GM21825 (cell line): ENCODE measurements around the gene DAB2IP.
"Not testable (repeated sequence)": the region's sequence is repeated elsewhere in the genome, so short reads cannot be mapped to it uniquely, and the experiment has no call there.

Source experiments
- ATAC-seq: cut with Tn5 transposase; IDR thresholded peaks from one replicate; pipeline ENCODE4 v1.9.1; 2021; ENCODE audit warnings: mild to moderate bottlenecking, moderate library complexity; ENCODE audit not compliant: unreplicated experiment

Gene DAB2IP

GRCh38 chr9:121642758-121643157 lies 8.7 kb upstream of the DAB2IP start:
- ATAC-seq = no peak

DNA sequence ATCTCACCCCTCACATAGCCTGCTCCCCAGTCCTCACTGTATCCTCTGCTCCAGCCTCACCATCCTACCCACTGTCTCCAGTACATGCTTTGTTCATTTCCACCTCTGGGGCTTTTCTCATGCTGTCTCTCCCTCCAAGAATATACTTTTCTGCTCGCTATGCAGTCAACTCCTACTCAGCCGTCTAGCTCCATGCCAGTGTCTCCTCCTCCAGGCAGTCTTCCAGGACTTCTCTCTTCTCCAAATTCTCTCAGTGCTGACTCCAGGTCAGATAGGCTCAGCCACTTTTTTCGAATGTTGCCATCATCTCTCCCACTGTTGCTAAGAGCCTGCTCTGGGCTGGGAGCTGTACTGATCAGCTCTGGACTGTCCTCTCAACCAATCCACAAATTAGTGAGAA lies 8.0 kb upstream of the DAB2IP start:
- ATAC-seq = no peak

DNA sequence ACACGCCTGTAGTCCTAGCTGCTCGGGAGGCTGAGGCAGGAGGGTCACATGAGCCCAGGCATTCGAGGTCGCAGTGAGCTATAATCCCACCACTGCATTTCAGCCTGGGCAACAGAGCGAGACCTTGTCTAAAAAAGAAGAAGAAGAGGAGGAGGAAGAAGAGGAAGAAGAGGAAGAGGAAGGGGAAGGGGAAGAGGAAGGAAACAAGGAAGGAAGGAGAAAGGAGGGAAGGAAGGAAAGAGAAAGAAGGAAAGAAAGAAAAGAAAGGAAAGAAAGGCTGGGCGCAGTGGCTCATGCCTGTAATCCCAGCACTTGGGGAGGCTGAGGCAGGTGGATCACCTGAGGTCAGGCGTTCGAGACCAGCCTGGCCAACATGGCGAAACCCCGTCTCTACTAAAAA lies 7.4 kb upstream of the DAB2IP start:
- ATAC-seq = not testable (repeated sequence)

GRCh38 chr9:121645003-121645402 lies 6.4 kb upstream of the DAB2IP start:
- no peak for ATAC-seq

DNA sequence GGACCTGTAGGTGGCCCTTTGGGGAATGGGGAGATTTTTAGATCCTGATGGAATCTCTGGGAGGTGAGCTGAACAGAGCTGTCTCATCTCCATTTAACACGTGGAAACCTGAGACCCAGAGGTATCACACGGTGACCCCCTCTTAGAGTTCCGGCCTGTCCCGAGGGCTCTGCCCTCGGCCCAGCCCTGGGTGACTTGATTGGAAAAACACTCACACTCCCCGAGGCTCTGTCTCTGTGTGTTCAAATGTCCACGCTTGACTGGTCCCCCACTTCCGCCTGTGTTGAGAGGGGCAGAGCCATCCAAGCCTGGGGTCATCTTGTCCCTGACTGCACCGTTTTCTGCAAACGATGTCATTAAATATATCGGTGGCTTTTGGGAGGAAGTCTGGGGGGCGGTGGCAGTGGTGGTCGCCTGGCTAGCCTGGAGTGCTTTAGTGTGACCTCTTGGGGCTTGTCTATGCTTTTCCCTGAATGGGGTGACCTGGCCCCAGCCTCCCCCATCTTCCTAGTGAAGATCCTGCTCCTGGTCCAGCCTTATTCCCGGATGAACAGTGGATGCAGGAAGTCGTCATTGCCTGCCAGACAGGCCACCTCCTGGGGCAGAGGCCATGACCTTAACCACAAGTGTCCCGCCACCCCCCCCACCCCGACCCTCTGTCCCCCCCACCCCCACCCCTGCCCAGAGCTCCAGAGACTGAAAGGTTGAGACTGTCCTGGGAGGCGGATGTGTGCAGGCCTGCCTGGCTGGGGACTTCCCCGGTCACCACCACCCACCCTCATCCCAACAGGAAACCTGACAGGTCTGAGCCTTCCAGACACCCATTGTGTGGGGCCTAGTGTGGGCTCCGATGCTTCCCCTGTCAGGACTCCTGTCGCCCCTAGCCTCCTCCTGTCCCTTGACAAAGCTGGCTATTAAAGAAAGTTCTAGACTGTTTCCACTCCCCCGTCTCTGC lies 5.3 kb upstream of the DAB2IP start:
- no peak for ATAC-seq

DNA sequence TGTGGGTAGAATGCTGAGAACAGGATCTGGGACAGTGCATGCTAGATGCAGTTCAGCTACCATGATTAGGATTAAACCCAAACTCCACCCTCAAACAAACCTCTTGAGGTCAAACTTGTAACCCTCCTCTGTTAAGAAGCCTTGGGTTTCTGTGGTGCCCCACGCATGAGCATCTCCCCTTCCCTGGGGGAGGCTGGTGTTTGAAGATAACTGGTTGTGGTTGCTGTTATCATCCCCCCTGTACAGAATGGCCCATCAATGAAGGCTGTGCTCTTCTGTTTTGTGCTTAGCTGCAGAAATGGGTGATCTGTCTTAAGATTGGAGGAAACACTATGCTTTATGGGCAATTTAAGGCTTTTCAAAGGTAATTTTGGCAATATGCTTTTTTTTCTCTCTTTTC lies 4.4 kb upstream of the DAB2IP start:
- ATAC-seq = no peak

- ATAC-seq = no peak
Measured at GRCh38 chr9:121648172-121648571, 3.3 kb upstream of the DAB2IP start.

- no peak for ATAC-seq
Measured at GRCh38 chr9:121648799-121649198, 2.6 kb upstream of the DAB2IP start.

DNA sequence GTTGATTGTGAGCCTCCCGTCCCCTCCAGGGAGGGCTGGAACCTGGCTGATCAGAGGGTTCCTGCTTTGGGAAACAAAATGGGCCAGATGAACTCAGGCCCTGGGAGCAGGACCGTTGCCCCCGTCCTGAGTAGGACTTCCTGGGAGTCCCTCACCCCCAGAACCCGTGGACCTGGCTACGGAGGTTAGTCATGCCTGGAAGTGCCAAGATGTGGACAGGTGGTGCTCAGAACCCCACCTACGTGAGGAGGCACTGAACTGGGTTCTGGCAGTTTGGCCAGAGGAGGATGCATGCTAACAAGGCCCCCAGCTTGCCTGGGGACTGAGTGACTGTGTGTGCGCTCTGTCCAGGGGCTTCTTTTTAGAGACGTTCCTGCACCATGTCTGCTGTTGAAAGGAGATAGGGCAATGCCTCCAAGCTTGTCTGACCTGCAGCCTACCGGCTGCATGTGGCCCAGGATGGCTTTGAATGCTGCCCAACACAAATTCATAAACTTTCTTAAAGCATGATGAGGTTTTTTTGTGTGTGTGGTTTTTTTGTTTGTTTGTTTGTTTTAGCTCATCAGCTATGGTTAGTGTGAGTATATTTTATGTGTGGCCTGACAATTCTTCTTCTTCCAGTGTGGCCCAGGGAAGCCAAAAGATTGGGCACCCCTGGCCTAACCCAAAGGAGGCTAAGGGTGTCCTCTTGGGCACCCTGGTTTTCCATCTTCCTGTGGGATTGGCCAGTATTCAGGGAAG lies 1.8 kb upstream of the DAB2IP start:
- ATAC-seq = no peak

- ATAC-seq = no peak
Measured at GRCh38 chr9:121650217-121651007, 1.0 kb upstream of the DAB2IP start.

GRCh38 chr9:121651008-121651294 lies 483 bp upstream of the DAB2IP start:
- no peak for ATAC-seq

DNA sequence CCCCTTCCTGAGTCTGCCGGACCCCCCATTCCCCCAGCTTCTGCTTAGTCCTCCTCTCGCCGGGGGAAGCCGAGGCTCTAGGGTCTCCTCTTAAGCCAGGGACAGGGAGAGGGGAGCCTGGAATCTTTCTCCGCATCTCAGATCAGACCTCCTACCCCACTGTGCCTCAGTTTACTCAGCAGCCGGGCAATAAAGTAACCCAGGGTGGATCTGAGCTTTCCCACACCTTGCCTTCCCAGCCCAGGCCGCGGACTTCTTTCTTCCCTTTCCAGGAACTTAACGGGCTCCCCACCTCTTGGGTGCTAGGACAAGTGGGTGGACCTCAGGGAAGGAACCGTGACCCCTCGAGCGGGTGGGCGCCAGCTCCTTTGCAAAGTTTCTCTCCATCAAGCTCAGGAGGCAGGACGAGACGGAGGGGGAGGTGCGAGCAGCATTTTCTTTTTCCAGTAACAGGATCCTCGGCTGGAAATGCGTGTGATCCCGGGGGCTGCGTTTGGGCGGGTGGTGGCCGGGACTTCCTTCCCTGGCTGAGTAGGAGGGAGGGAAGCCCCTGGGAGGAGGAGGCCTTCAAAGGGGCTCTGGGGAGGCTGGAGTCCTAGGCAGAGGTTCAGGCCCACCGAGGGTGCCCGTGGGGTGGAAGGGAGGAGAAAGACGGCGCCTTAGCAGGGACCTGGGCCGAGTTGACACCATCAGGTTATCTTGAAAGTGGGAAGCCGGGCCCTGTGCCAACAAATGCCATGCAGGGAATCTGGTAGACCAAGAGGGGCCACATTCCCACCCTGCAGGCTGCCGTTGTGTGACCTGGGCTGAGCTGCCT lies 795 bp downstream of the DAB2IP start:
- ATAC-seq = no peak

- no peak for ATAC-seq
Measured at GRCh38 chr9:121652838-121653231, 1.4 kb downstream of the DAB2IP start.

DNA sequence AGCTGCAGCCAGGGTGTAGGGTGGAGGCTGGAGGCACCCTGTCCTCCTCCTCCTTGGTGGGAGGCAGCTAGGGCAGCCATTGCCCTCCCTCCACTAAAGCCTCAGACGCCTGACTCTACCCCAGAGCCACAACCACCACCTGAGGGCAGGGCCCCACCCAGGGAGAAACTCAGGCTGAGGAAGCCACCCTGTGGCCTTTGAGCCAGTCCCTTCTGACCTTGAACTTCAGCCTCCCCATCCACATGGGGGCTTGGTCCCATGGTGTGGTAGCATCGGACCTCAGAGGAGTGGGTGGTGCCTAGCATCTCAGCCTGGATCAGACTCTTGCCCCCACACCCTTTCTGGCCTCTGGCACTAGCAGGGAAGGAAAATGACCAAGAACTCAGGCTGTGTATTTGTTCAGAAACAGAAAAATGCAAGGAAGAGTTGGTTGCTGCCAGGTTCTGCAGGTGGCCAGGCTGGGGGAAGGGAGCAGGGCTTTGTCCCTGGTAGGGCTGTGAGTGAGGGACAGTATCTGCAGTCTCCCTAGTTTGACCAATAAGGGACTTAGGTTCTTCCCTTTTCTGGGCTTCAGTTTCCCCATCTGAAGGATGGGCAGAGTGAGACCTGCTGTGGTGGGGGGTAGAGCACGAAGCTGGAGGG lies 3.2 kb downstream of the DAB2IP start:
- ATAC-seq = no peak

- no peak for ATAC-seq
Measured at GRCh38 chr9:121655231-121655755, 3.9 kb downstream of the DAB2IP start.

GRCh38 chr9:121656941-121657470 lies 5.6 kb downstream of the DAB2IP start:
- ATAC-seq = no peak

DNA sequence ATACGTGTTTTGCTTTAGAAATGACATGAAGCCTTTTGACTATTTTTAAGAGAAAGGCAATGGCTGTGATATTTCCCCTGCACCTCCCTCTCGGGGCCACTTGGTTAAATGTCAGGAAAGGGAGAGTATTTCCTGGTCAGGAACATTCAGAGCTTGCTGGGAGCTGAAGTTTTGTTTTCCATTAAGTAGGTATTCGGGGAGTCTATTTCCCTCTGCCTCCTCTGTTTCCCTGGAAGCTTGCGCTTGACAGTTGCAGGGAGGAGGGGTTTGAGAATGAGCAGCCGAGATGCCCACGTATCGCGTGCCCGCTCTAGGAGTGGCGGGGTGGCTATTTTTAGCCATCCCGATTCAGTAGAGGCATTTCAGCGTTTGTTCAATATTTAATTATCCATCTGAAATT lies 6.7 kb downstream of the DAB2IP start:
- ATAC-seq = no peak

DNA sequence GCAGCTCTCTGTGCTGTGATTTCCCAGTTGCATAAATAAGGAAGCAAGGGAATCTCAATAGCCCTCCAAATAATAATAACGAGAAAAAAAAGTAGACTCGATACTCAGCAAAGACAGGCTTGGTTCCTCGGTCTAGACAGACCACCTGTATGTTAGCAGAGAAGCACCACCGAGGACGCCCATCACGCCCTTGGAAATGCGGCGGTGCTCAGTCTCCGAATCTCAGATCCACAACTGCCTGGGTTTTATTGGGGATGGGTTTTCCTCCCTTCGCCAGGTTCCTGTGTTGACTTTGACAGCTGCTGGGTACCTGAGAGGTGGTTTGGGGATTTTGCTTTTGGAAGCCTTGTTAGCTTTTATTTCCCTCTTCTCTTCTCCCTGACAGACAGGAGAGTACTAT lies 7.2 kb downstream of the DAB2IP start:
- ATAC-seq = no peak

GRCh38 chr9:121660367-121660766 lies 8.9 kb downstream of the DAB2IP start:
- no peak for ATAC-seq

GRCh38 chr9:121660876-121661275 lies 9.4 kb downstream of the DAB2IP start:
- ATAC-seq = no peak
